IMR-90 (cell line): ENCODE results near the gene HRC. TPM values are rescaled to one million over a fixed set of nuclear protein-coding genes. Genes with fewer than 3 reads are reported as not detected.

ENCODE experiments used
- ATAC-seq: fragments of 200-7000 bp; cut with Tn5 transposase; 2 replicates; pipeline ENCODE4 v1.9.1; 2020; ENCODE audit warnings: low read depth, mild to moderate bottlenecking, moderate library complexity
- BruUV-seq: library from RNA; stranded (reverse); fragments of 400-500 nt; replicated peaks from 2 replicates; lab custom pipeline; 2021; lab: Mats Ljungman, UMichigan
- CTCF ChIA-PET: fragments of 300-600 bp; formaldehyde crosslinking; extraction: SDS; loops from one replicate; lab custom pipeline; 2021; ENCODE audit warnings: antibody characterized with exemption; lab: Yijun Ruan, JAX
- POLR2A ChIA-PET: fragments of 300-600 bp; sonication (Branson Sonifier 250); formaldehyde crosslinking; loops from one replicate; lab custom pipeline; 2022; ENCODE audit warnings: antibody characterized with exemption; ENCODE audit not compliant: unreplicated experiment; lab: Charles Lee
- DNase-seq: peaks from one replicate; pipeline ENCODE4 v3.0.0; 2013
- H2AFZ ChIP-seq: replicated peaks from 2 replicates; pipeline ENCODE3; 2013; ENCODE audit warnings: low read length, mild to moderate bottlenecking; ENCODE audit not compliant: poor library complexity
- H2AK5ac ChIP-seq: 2 replicates; pipeline ENCODE4 v1.6.1; 2013; ENCODE audit warnings: low read depth, low read length, inconsistent platforms
- H2AK9ac ChIP-seq: replicated peaks from 2 replicates; pipeline ENCODE3; 2013; ENCODE audit warnings: mild to moderate bottlenecking, low read depth, low read length, moderate library complexity; ENCODE audit not compliant: poor library complexity
- H2BK120ac ChIP-seq: 2 replicates; pipeline ENCODE4 v1.6.1; 2013; ENCODE audit warnings: low read depth, low read length, inconsistent platforms
- H2BK15ac ChIP-seq: 3 replicates; pipeline ENCODE4 v1.6.1; 2013; ENCODE audit warnings: low read depth, low read length, inconsistent platforms
- H2BK20ac ChIP-seq: 2 replicates; pipeline ENCODE4 v1.6.1; 2013; ENCODE audit warnings: low read depth, mild to moderate bottlenecking, inconsistent platforms, low read length, moderate library complexity
- H2BK5ac ChIP-seq: 2 replicates; pipeline ENCODE4 v1.6.1; 2013; ENCODE audit warnings: mild to moderate bottlenecking, low read depth, low read length, inconsistent platforms; ENCODE audit not compliant: poor library complexity, severe bottlenecking
- H3K14ac ChIP-seq: replicated peaks from 2 replicates; pipeline ENCODE4 v1.6.1; 2013; ENCODE audit warnings: low read depth, low read length, inconsistent platforms
- H3K18ac ChIP-seq: 2 replicates; pipeline ENCODE4 v1.6.1; 2013; ENCODE audit warnings: low read depth, low read length, control low read depth
- H3K23ac ChIP-seq: 2 replicates; pipeline ENCODE4 v1.6.1; 2013; ENCODE audit warnings: low read depth, low read length, inconsistent platforms
- H3K27ac ChIP-seq: 2 replicates; pipeline ENCODE4 v1.5.1; 2013; ENCODE audit warnings: mild to moderate bottlenecking, control low read depth, low read length; ENCODE audit not compliant: insufficient read depth
- H3K27me3 ChIP-seq: 2 replicates; pipeline ENCODE4 v1.6.1; 2013; ENCODE audit warnings: low read length; ENCODE audit not compliant: control insufficient read depth, insufficient read depth
- H3K36me3 ChIP-seq: 2 replicates; pipeline ENCODE4 v1.6.1; 2013; ENCODE audit warnings: low read length, mixed read lengths; ENCODE audit not compliant: control insufficient read depth, insufficient read depth
- H3K4ac ChIP-seq: 2 replicates; pipeline ENCODE4 v1.6.1; 2013; ENCODE audit warnings: low read depth, low read length, inconsistent platforms
- H3K4me1 ChIP-seq: 2 replicates; pipeline ENCODE4 v1.6.1; 2013; ENCODE audit warnings: low read length, mixed read lengths; ENCODE audit not compliant: control insufficient read depth, insufficient read depth
- H3K4me2 ChIP-seq: 2 replicates; pipeline ENCODE4 v1.6.1; 2013; ENCODE audit warnings: low read depth, mild to moderate bottlenecking, control low read depth, low read length, moderate library complexity
- H3K4me3 ChIP-seq: 2 replicates; pipeline ENCODE4 v1.5.1; 2013; ENCODE audit warnings: low read depth, mild to moderate bottlenecking, control low read depth, low read length, moderate library complexity; ENCODE audit not compliant: insufficient read depth
- H3K56ac ChIP-seq: 2 replicates; pipeline ENCODE4 v1.6.1; 2013; ENCODE audit warnings: low read length, inconsistent platforms; ENCODE audit not compliant: insufficient read depth; ENCODE audit errors: extremely low read depth
- H3K79me1 ChIP-seq, 2 experiments: 2 replicates each; pipeline ENCODE4 v1.6.1; 2013; ENCODE audit warnings: low read length in 2 of 2, inconsistent platforms in 1 of 2, low read depth in 1 of 2
- H3K9ac ChIP-seq: 2 replicates; pipeline ENCODE4 v1.6.1; 2013; ENCODE audit warnings: low read depth, low read length, control low read depth
- H3K9me1 ChIP-seq: 2 replicates; pipeline ENCODE4 v1.6.1; 2013; ENCODE audit warnings: low read length, inconsistent platforms; ENCODE audit not compliant: insufficient read depth
- H3K9me3 ChIP-seq: 2 replicates; pipeline ENCODE4 v1.6.1; 2013; ENCODE audit warnings: low read length; ENCODE audit not compliant: control insufficient read depth, insufficient read depth
- H4K20me1 ChIP-seq: 2 replicates; pipeline ENCODE4 v1.6.1; 2013; ENCODE audit warnings: low read length, inconsistent platforms; ENCODE audit not compliant: insufficient read depth
- H4K5ac ChIP-seq: 2 replicates; pipeline ENCODE4 v1.6.1; 2013; ENCODE audit warnings: mild to moderate bottlenecking, low read depth, low read length, control low read depth
- H4K8ac ChIP-seq, 2 experiments: 2 replicates each; pipeline ENCODE4 v1.6.1; 2013; ENCODE audit warnings: low read depth in 2 of 2, low read length in 2 of 2, control low read depth in 1 of 2, inconsistent platforms in 1 of 2
- H4K91ac ChIP-seq: 2 replicates; pipeline ENCODE4 v1.6.1; 2013; ENCODE audit warnings: low read depth, low read length, inconsistent platforms; ENCODE audit not compliant: insufficient read depth
- CHD1 ChIP-seq: IDR thresholded peaks from 2 replicates; pipeline ENCODE4 v1.6.1; 2012; ENCODE audit warnings: low read depth, low read length, improper control_type of control experiment
- CTCF ChIP-seq: conservative IDR thresholded peaks from 2 replicates; pipeline ENCODE4 v1.5.1; 2012; ENCODE audit warnings: mild to moderate bottlenecking, low read depth, low read length, improper control_type of control experiment
- FOS ChIP-seq: fragments of 150-350 bp; IDR thresholded peaks from 2 replicates; pipeline ENCODE4 v1.6.1; 2016; ENCODE audit warnings: low read depth, low read length
- MAFK ChIP-seq: IDR thresholded peaks from 2 replicates; pipeline ENCODE4 v1.6.1; 2012; ENCODE audit warnings: low read depth, low read length, improper control_type of control experiment
- MAZ ChIP-seq: IDR thresholded peaks from 2 replicates; pipeline ENCODE4 v1.6.1; 2012; ENCODE audit warnings: low read depth, mild to moderate bottlenecking, low read length, improper control_type of control experiment, moderate library complexity, borderline replicate concordance
- MXI1 ChIP-seq: IDR thresholded peaks from 2 replicates; pipeline ENCODE4 v1.6.1; 2012; ENCODE audit warnings: low read depth, mild to moderate bottlenecking, low read length, moderate library complexity, borderline replicate concordance
- RFX5 ChIP-seq: IDR thresholded peaks from 2 replicates; pipeline ENCODE4 v1.8.0; 2012; ENCODE audit warnings: low read depth, mild to moderate bottlenecking, low read length, moderate library complexity
- SMC3 ChIP-seq: fragments of 150-350 bp; IDR thresholded peaks from 2 replicates; pipeline ENCODE4 v1.6.1; 2016; ENCODE audit warnings: low read depth, mild to moderate bottlenecking, antibody characterized with exemption, low read length, moderate library complexity
- USF2 ChIP-seq: fragments of 150-350 bp; IDR thresholded peaks from 2 replicates; pipeline ENCODE4 v1.6.1; 2017; ENCODE audit warnings: mild to moderate bottlenecking, antibody characterized with exemption, low read length, low read depth
- WGBS, 2 experiments: methylation state at CpG; one replicate each; pipeline versions ENCODE4 v1.1.5 to v1.1.7; 2013; ENCODE audit warnings: missing lambda C conversion rate in 2 of 2; ENCODE audit not compliant: insufficient read length in 1 of 2; ENCODE audit errors: extremely low coverage in 2 of 2; 5-methylcytosine and 5-hydroxymethylcytosine counted together
- dilution Hi-C: fragments of 300-500 bp; cut with HindIII; formaldehyde crosslinking; loops from one replicate; pipeline ENCODE4 v1.14.3; 2018; ENCODE audit warnings: low sequenced_read_pairs; ENCODE audit not compliant: unreplicated experiment
- in situ Hi-C: fragments of 300-500 bp; cut with MboI; formaldehyde crosslinking; loops from 3 replicates; pipeline ENCODE4 v1.14.3; 2019; ENCODE audit warnings: low sequenced_read_pairs, inconsistent platforms, mixed read lengths
- intact Hi-C: fragments of 100-400 bp; cut with micrococcal nuclease; formaldehyde crosslinking; loops from 2 replicates; pipeline ENCODE4 v1.10.0; 2022
- polyA plus RNA-seq, 3 experiments: library from polyadenylated mRNA; depleted of rRNA; stranded (reverse); fragments of >200 nt; gene quantifications; 2 replicates each; pipeline ENCODE4 v1.2.3, GENCODE V29; 2012; ENCODE audit warnings: low replicate concordance in 1 of 3
- total RNA-seq: library from RNA; depleted of rRNA; stranded (reverse); fragments of >200 nt; gene quantifications from 2 replicates; pipeline ENCODE4 v1.2.3, GENCODE V29; 2012

The HRC gene
- total and polyA plus RNA-seq, 2 of the 4 experiments (the other 2 are of a cell fraction), result 0.03 TPM; not detected in 1

- intact Hi-C loops, result no loop called here
- H2BK5ac ChIP-seq, result peak overlapping the region; percentile 76
Measured at GRCh38 chr19:49127674-49128544, 27.3 kb downstream of the HRC start.

More at GRCh38 chr19:49127674-49128544, 27.3 kb downstream of the HRC start:
- ChIA-PET CTCF (interaction anchor here (1.1 kb wide), 1 partner anchor 14 kb away, joined by 4 read pairs; the partner anchor contains the start of gene LIN7B), POLR2A (interaction anchor here (0.6 to 0.7 kb wide), 2 partner anchors 50 to 136 kb away, joined by 6 to 8 read pairs; no protein-coding TSS in a partner anchor)
- Histone ChIP-seq H3K79me1 (no peaks in the 10 kb centered on the region), H3K4me3 (peak overlapping the region; percentile 53), H4K8ac (peak overlapping the region; percentile 70 to 87), H3K9me1 (peaks cover 7% of the 10 kb centered on the region; the same call in 1 of the 2 replicates), H3K27ac (peak overlapping the region; percentile 55), H2BK15ac (no peak overlapping the region), H2BK120ac (peak overlapping the region; percentile 28; the same call in 1 of the 2 replicates), H3K18ac (peak overlapping the region; percentile 8), H4K5ac (peak overlapping the region; percentile 58), H3K4me2 (peak overlapping the region; percentile 98), H4K20me1 (no peaks in the 10 kb centered on the region; the same call in 1 of the 2 replicates), H2AK5ac (peak overlapping the region; percentile 42; the same call in 1 of the 2 replicates), H3K14ac (peak overlapping the region; percentile 61), H3K4me1 (peaks cover 5% of the 10 kb centered on the region; the same call in 1 of the 2 replicates), H3K36me3 (no peaks in the 10 kb centered on the region), H3K4ac (peak overlapping the region; percentile 55), H3K9me3 (no peaks in the 10 kb centered on the region), H2AFZ (peak overlapping the region; percentile 100), H4K91ac (peak overlapping the region; percentile 57; the same call in 1 of the 2 replicates), H2AK9ac (peak overlapping the region; percentile 95), H3K27me3 (peaks cover 4% of the 10 kb centered on the region), H3K9ac (peak overlapping the region; percentile 38), H3K23ac (no peak overlapping the region), H3K56ac (no peak overlapping the region), H2BK20ac (no peak overlapping the region)
- peak; percentile 95 for DNase-seq
- no TSS peak for BruUV-seq
- in situ Hi-C loops, result no loop called here
- WGBS, 2 experiments, result 4% methylated on average over 38 of the region's 63 CpGs; no CpG with 5 or more reads in 1 of the 2 experiments
- dilution Hi-C loops, result no loop called here
- ATAC-seq, result peak; percentile 100
- TF ChIP-seq SMC3, result 0 out of 2 replicates have a peak, but pooled peaks have one; percentile 11
- peak; percentile 14; the same call in 1 of the 2 replicates for TF ChIP-seq MAZ
- TF ChIP-seq CTCF, result peak; percentile 26; the same call in 1 of the 2 replicates
- TF ChIP-seq RFX5, result no peak
- no peak for TF ChIP-seq CHD1
- peak; percentile 63 for TF ChIP-seq USF2
- TF ChIP-seq MAFK, result peak; percentile 38; the same call in 1 of the 2 replicates
- no peak for TF ChIP-seq FOS
- peak; percentile 45; the same call in 1 of the 2 replicates for TF ChIP-seq MXI1
